GDM1 (cell line): ENCODE data around the gene KANSL1L.
A peak's percentile ranks its signal among the peaks of the same experiment; 100 is the strongest.

Source experiments
- DNase-seq: peaks from one replicate; lab custom pipeline; 2025; lab: John Stamatoyannopoulos, UW

Gene KANSL1L

GRCh38 chr2:210086292-210086691 is 84.9 kb downstream of the KANSL1L start:
- DNase-seq: no peak

GRCh38 chr2:210072922-210073509 is 98.2 kb downstream of the KANSL1L start:
- peak; percentile 3 for DNase-seq

- no peak for DNase-seq
These were observed 98.7 kb downstream of the KANSL1L start for GRCh38 chr2:210072493-210072892.

GRCh38 chr2:210063306-210063705 is 107.9 kb downstream of the KANSL1L start:
- DNase-seq: no peak

GRCh38 chr2:210055825-210056224 is 115.4 kb downstream of the KANSL1L start:
- no peak for DNase-seq

- DNase-seq: no peak
These were observed 116.5 kb downstream of the KANSL1L start for GRCh38 chr2:210054696-210055095.

GRCh38 chr2:210050885-210051284 is 120.3 kb downstream of the KANSL1L start:
- DNase-seq: no peak

GRCh38 chr2:210049831-210050230 is 121.4 kb downstream of the KANSL1L start:
- DNase-seq: no peak

- no peak for DNase-seq
These were observed 124.2 kb downstream of the KANSL1L start for GRCh38 chr2:210046851-210047500.

GRCh38 chr2:210038078-210038477 is 133.1 kb downstream of the KANSL1L start:
- DNase-seq: no peak

GRCh38 chr2:210035679-210036078 is 135.5 kb downstream of the KANSL1L start:
- DNase-seq: no peak

- no peak for DNase-seq
These were observed 137.0 kb downstream of the KANSL1L start for GRCh38 chr2:210034087-210034683.

- DNase-seq: no peak
These were observed 143.0 kb downstream of the KANSL1L start for GRCh38 chr2:210028178-210028577.

- DNase-seq: no peak
These were observed 143.6 kb downstream of the KANSL1L start for GRCh38 chr2:210027608-210028007.

GRCh38 chr2:210022824-210023223 is 148.4 kb downstream of the KANSL1L start:
- DNase-seq: no peak

GRCh38 chr2:210020138-210020537 is 151.1 kb downstream of the KANSL1L start:
- no peak for DNase-seq

GRCh38 chr2:210009896-210010295 is 161.3 kb downstream of the KANSL1L start:
- DNase-seq: no peak

GRCh38 chr2:210009126-210009525 is 162.1 kb downstream of the KANSL1L start:
- DNase-seq: no peak

- no peak for DNase-seq
These were observed 163.3 kb downstream of the KANSL1L start for GRCh38 chr2:210007895-210008294.

- DNase-seq: no peak
These were observed 166.3 kb downstream of the KANSL1L start for GRCh38 chr2:210004881-210005280.

- no peak for DNase-seq
These were observed 167.8 kb downstream of the KANSL1L start for GRCh38 chr2:210003359-210003758.

- peak; percentile 95 for DNase-seq
These were observed 168.8 kb downstream of the KANSL1L start, which contains the start of gene RPE for GRCh38 chr2:210002158-210003157. RPE (plus strand) TSS chr2:210002638; CDS start chr2:210002662, 24 bp downstream.
